HCT116 (cell line): ENCODE results near the gene NACC2. TPM values are rescaled to one million over a fixed set of nuclear protein-coding genes. Genes with fewer than 3 reads are reported as not detected.

Experiments used
- ATAC-seq: fragments of 200-7000 bp; cut with Tn5 transposase; 2 replicates; pipeline ENCODE4 v1.9.1; 2020; ENCODE audit warnings: mild to moderate bottlenecking, moderate library complexity
- BruUV-seq: library from RNA; stranded (reverse); fragments of 400-500 nt; replicated peaks from 2 replicates; lab custom pipeline; 2021; lab: Mats Ljungman, UMichigan
- CTCF ChIA-PET: fragments of 300-600 bp; sonication (Branson Sonifier 250); formaldehyde crosslinking; loops from one replicate; lab custom pipeline; 2021; ENCODE audit warnings: antibody characterized with exemption; lab: Charles Lee
- POLR2A ChIA-PET: fragments of 300-600, 350-600 bp; sonication (Branson Sonifier 250); formaldehyde crosslinking; loops from one replicate; lab custom pipeline; 2021; ENCODE audit warnings: antibody characterized with exemption; lab: Charles Lee
- RAD21 ChIA-PET, 2 experiments: fragments of 300-600 bp; sonication (Branson Sonifier 250); formaldehyde crosslinking; loops; one replicate each; lab custom pipeline; 2023; ENCODE audit warnings: low total read pairs in 2 of 2; ENCODE audit not compliant: uncharacterized antibody in 2 of 2, unreplicated experiment in 2 of 2, low non-redundant PET in 1 of 2; lab: Charles Lee
- DNase-seq: peaks from one replicate; pipeline ENCODE4 v3.0.0-alpha.2; 2010; ENCODE audit warnings: low read depth, low spot score
- H2AFZ ChIP-seq: fragments of 200-600 bp; shearing (Covaris generic), sonication (generic); 2 replicates; pipeline ENCODE4 v1.6.1; 2017; ENCODE audit warnings: low read depth, mixed run types, mixed read lengths, antibody characterized with exemption, low read length; ENCODE audit not compliant: poor library complexity, severe bottlenecking
- H3K27ac ChIP-seq: 2 replicates; pipeline ENCODE4 v1.5.1; 2012; ENCODE audit warnings: low read depth, low read length
- H3K27me3 ChIP-seq: fragments of 200-600 bp; sonication (generic); 2 replicates; pipeline ENCODE4 v1.6.1; 2016; ENCODE audit warnings: mixed run types, low read length, mixed read lengths; ENCODE audit not compliant: insufficient read depth
- H3K36me3 ChIP-seq, 2 experiments: fragments of 200-500 bp in 1 of 2; fragments of 200-600 bp in 1 of 2; sonication (Bioruptor generic) in 1 of 2; sonication (generic) in 1 of 2; 2 replicates each; pipeline versions ENCODE4 v1.5.1 to v1.6.1; 2014 to 2016; ENCODE audit warnings: low read length in 2 of 2, inconsistent platforms in 1 of 2, mixed read lengths in 1 of 2, mixed run types in 1 of 2; ENCODE audit not compliant: insufficient read depth in 2 of 2, control insufficient read depth in 1 of 2
- H3K4me1 ChIP-seq, 2 experiments: fragments of 200-600 bp in 1 of 2; sonication (generic) in 1 of 2; 2 replicates each; pipeline versions ENCODE4 v1.5.1 to v1.6.1; 2012 to 2017; ENCODE audit warnings: low read length in 2 of 2, inconsistent platforms in 1 of 2, mild to moderate bottlenecking in 1 of 2, mixed read lengths in 1 of 2, mixed run types in 1 of 2, moderate library complexity in 1 of 2; ENCODE audit not compliant: insufficient read depth in 2 of 2, control insufficient read depth in 1 of 2
- H3K4me2 ChIP-seq: fragments of 200-600 bp; sonication (generic); 2 replicates; pipeline ENCODE4 v1.6.1; 2017; ENCODE audit warnings: mixed run types, low read length, mixed read lengths
- H3K4me3 ChIP-seq, 2 experiments: fragments of 200-600 bp in 1 of 2; sonication (generic) in 1 of 2; replicated peaks in 1 of 2; 2 replicates each; pipeline ENCODE4 v1.5.1; 2011 to 2016; ENCODE audit warnings: low read length in 2 of 2, control low read depth in 1 of 2, low read depth in 1 of 2, mild to moderate bottlenecking in 1 of 2, mixed read lengths in 1 of 2, mixed run types in 1 of 2
- H3K79me2 ChIP-seq: fragments of 200-600 bp; sonication (generic); 2 replicates; pipeline ENCODE4 v1.6.1; 2017; ENCODE audit warnings: mild to moderate bottlenecking, mixed run types, low read length, moderate library complexity, mixed read lengths; ENCODE audit not compliant: insufficient read depth
- H3K9ac ChIP-seq: fragments of 200-600 bp; sonication (generic); 2 replicates; pipeline ENCODE4 v1.6.1; 2016; ENCODE audit warnings: low read length, mixed read lengths
- H3K9me2 ChIP-seq: fragments of 200-600 bp; sonication (generic), shearing (Covaris generic); 2 replicates; pipeline ENCODE4 v1.6.1; 2017; ENCODE audit warnings: mixed run types, mild to moderate bottlenecking, moderate library complexity; ENCODE audit not compliant: insufficient read depth
- H3K9me3 ChIP-seq, 2 experiments: fragments of 200-500 bp in 1 of 2; fragments of 200-600 bp in 1 of 2; sonication (Bioruptor generic) in 1 of 2; sonication (generic) in 1 of 2; 2 replicates each; pipeline ENCODE4 v1.6.1; 2014 to 2017; ENCODE audit warnings: low read length in 2 of 2, mixed read lengths in 2 of 2, inconsistent platforms in 1 of 2, low read depth in 1 of 2, mild to moderate bottlenecking in 1 of 2, mixed run types in 1 of 2, moderate library complexity in 1 of 2; ENCODE audit not compliant: control insufficient read depth in 1 of 2, insufficient read depth in 1 of 2
- H4K20me1 ChIP-seq: fragments of 200-600 bp; sonication (generic), shearing (Covaris generic); 2 replicates; pipeline ENCODE4 v1.6.1; 2017; ENCODE audit warnings: mixed run types, mild to moderate bottlenecking, moderate library complexity; ENCODE audit not compliant: insufficient read depth
- ATF3 ChIP-seq: IDR thresholded peaks from 2 replicates; pipeline ENCODE4 v1.6.1; 2012
- CBX3 ChIP-seq: IDR thresholded peaks from 2 replicates; pipeline ENCODE4 v1.6.1; 2012; ENCODE audit warnings: low read depth
- CEBPB ChIP-seq: IDR thresholded peaks from 2 replicates; pipeline ENCODE4 v1.6.1; 2012; ENCODE audit warnings: low read depth
- EGR1 ChIP-seq: IDR thresholded peaks from 2 replicates; pipeline ENCODE4 v1.6.1; 2012; ENCODE audit warnings: low read depth
- ELF1 ChIP-seq: IDR thresholded peaks from 2 replicates; pipeline ENCODE4 v1.6.1; 2012; ENCODE audit warnings: low read depth, borderline replicate concordance
- EZH2phosphoT487 ChIP-seq: fragments of 200-600 bp; IDR thresholded peaks from 2 replicates; pipeline ENCODE4 v1.6.1; 2018; ENCODE audit warnings: antibody characterized with exemption, borderline replicate concordance
- FOSL1 ChIP-seq: IDR thresholded peaks from 2 replicates; pipeline ENCODE4 v1.6.1; 2012; ENCODE audit warnings: low read depth
- JUND ChIP-seq: IDR thresholded peaks from 2 replicates; pipeline ENCODE4 v1.6.1; 2012
- POLR2A ChIP-seq: IDR thresholded peaks from 2 replicates; pipeline ENCODE4 v1.7.0; 2011; ENCODE audit warnings: borderline replicate concordance; ENCODE audit not compliant: insufficient read depth, insufficient read length; ENCODE audit errors: extremely low read depth
- POLR2AphosphoS5 ChIP-seq: IDR thresholded peaks from 2 replicates; pipeline ENCODE4 v1.6.1; 2011; ENCODE audit warnings: mild to moderate bottlenecking, low read depth, low read length, moderate library complexity
- RAD21 ChIP-seq: IDR thresholded peaks from 2 replicates; pipeline ENCODE4 v1.6.1; 2012; ENCODE audit warnings: low read depth, mild to moderate bottlenecking
- SIN3A ChIP-seq: IDR thresholded peaks from 2 replicates; pipeline ENCODE4 v1.6.1; 2012; ENCODE audit warnings: low read depth
- SP1 ChIP-seq: IDR thresholded peaks from 2 replicates; pipeline ENCODE4 v1.6.1; 2012; ENCODE audit warnings: low read depth
- YY1 ChIP-seq: IDR thresholded peaks from 2 replicates; pipeline ENCODE4 v1.6.1; 2011; ENCODE audit warnings: low read length, low read depth, moderate library complexity, mild to moderate bottlenecking; ENCODE audit not compliant: insufficient replicate concordance; ENCODE audit errors: extremely low read depth
- ZBTB33 ChIP-seq: IDR thresholded peaks from 2 replicates; pipeline ENCODE4 v1.6.1; 2011; ENCODE audit warnings: mild to moderate bottlenecking, low read length, moderate library complexity; ENCODE audit not compliant: insufficient replicate concordance; ENCODE audit errors: extremely low read depth
- ZNF274 ChIP-seq: fragments of 200-500 bp; sonication (Bioruptor generic); IDR thresholded peaks from 2 replicates; pipeline ENCODE4 v1.6.1; 2014; ENCODE audit warnings: mild to moderate bottlenecking, low read depth, low read length, inconsistent platforms
- intact Hi-C: fragments of 100-400 bp; cut with micrococcal nuclease; formaldehyde crosslinking; loops from 2 replicates; pipeline ENCODE4 v1.10.0; 2022
- total RNA-seq: library from RNA; stranded (reverse); gene quantifications from one replicate; pipeline ENCODE4 v1.2.1, GENCODE V29; 2021; ENCODE audit not compliant: unreplicated experiment

NACC2 gene
- total RNA-seq, 1 experiment from 2014 or later: 27.8 TPM

GRCh38 chr9:136098210-136098609 is 3.1 kb upstream of the NACC2 start:
- no peak overlapping the region for H2AFZ ChIP-seq
- no peaks in the 10 kb centered on the region for H3K9me2 ChIP-seq
- BruUV-seq: no TSS peak
- H3K36me3 ChIP-seq: no peaks in the 10 kb centered on the region
- intact Hi-C loops: no loop called here
- no peak overlapping the region for H3K9ac ChIP-seq
- peaks cover 19 to 35% of the 10 kb centered on the region in 2 experiments for H3K4me1 ChIP-seq
- no peaks in the 10 kb centered on the region for H3K27me3 ChIP-seq
- H3K4me2 ChIP-seq: no peak overlapping the region
- H3K27ac ChIP-seq: no peak overlapping the region
- no peak for TF ChIP-seq CBX3
- TF ChIP-seq ZNF274: no peak
- no peak for TF ChIP-seq SP1
- TF ChIP-seq FOSL1: no peak
- TF ChIP-seq ATF3: no peak
- no peak for TF ChIP-seq JUND
- TF ChIP-seq SIN3A: no peak
- TF ChIP-seq POLR2A: no peak
- TF ChIP-seq POLR2AphosphoS5: no peak
- no peak for TF ChIP-seq ZBTB33
- TF ChIP-seq YY1: no peak
- no peak for TF ChIP-seq ELF1
- no peak for TF ChIP-seq EGR1
- no peak for TF ChIP-seq RAD21
- no peak for TF ChIP-seq EZH2phosphoT487
- TF ChIP-seq CEBPB: no peak
- TF ChIP-seq, all 23 proteins: peak for 0
- DNase-seq (no peak), ATAC-seq (no peak)
- ChIA-PET RAD21 (no interaction called here), POLR2A (no interaction called here), CTCF (no interaction called here)
- Histone ChIP-seq H3K9me3 (no peaks in the 10 kb centered on the region), H3K4me3 (no peak overlapping the region), H3K79me2 (peaks cover 14% of the 10 kb centered on the region), H4K20me1 (no peaks in the 10 kb centered on the region)
